Activated naive CD8-positive, alpha-beta T cell treated with anti-CD3 and anti-CD28 coated beads for 36 hours (primary cell): ENCODE results near the gene CST1. TPM values are rescaled to one million over a fixed set of nuclear protein-coding genes. Genes with fewer than 3 reads are reported as not detected.
"Not testable (repeated sequence)": the region's sequence is repeated elsewhere in the genome, so short reads cannot be mapped to it uniquely, and the experiment has no call there.

Experiments used
- DNase-seq: peaks from one replicate; pipeline ENCODE4 v3.0.0; 2021
- H3K27ac Mint-ChIP-seq: one replicate; pipeline ENCODE4 v1.8.0; 2022; ENCODE audit warnings: mild to moderate bottlenecking, moderate library complexity, mixed read lengths
- H3K27me3 Mint-ChIP-seq: one replicate; pipeline ENCODE4 v1.8.0; 2022; ENCODE audit warnings: mild to moderate bottlenecking, mixed read lengths
- H3K36me3 Mint-ChIP-seq: one replicate; pipeline ENCODE4 v1.8.0; 2021; ENCODE audit warnings: mild to moderate bottlenecking, mixed read lengths
- H3K4me1 Mint-ChIP-seq: one replicate; pipeline ENCODE4 v1.8.0; 2021; ENCODE audit warnings: mixed read lengths
- H3K4me3 Mint-ChIP-seq: one replicate; pipeline ENCODE4 v1.8.0; 2022; ENCODE audit warnings: mild to moderate bottlenecking, moderate library complexity, mixed read lengths
- H3K9me3 Mint-ChIP-seq: one replicate; pipeline ENCODE4 v1.8.0; 2022; ENCODE audit warnings: mixed read lengths
- total RNA-seq, 2 experiments: library from RNA; stranded (reverse); gene quantifications; one replicate each; pipeline ENCODE4 v1.2.3, GENCODE V29; 2021

The CST1 gene, protein sequence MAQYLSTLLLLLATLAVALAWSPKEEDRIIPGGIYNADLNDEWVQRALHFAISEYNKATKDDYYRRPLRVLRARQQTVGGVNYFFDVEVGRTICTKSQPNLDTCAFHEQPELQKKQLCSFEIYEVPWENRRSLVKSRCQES
- not detected for total RNA-seq

DNA sequence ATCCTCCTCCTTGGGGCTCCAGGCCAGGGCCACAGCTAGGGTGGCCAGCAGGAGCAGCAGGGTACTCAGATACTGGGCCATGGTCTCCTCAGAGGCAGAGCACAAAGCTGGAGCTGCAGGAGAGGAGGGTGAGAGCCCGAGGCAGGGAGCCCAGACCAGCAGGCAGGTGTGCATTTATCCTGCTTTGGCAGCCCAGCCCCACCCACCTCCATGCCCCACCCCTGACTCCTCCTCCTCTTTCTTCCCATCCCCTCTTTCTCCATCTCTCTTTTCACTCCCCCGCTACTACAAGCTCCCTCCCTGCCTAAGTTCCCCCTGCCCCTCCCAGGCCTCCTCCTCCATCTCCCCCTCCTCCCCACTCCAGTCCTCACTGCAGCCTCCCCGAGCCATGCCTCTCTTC lies at the start of gene CST1:
Gene CST1, minus strand, starts transcription at position 150 of the 400 bp plus-strand sequence. Its CDS starts 69 bp downstream, at position 81.
- DNase-seq, H3K27me3 Mint-ChIP-seq, H3K27ac Mint-ChIP-seq, H3K4me1 Mint-ChIP-seq, H3K4me3 Mint-ChIP-seq, H3K36me3 Mint-ChIP-seq, H3K9me3 Mint-ChIP-seq: not testable (repeated sequence)

DNA sequence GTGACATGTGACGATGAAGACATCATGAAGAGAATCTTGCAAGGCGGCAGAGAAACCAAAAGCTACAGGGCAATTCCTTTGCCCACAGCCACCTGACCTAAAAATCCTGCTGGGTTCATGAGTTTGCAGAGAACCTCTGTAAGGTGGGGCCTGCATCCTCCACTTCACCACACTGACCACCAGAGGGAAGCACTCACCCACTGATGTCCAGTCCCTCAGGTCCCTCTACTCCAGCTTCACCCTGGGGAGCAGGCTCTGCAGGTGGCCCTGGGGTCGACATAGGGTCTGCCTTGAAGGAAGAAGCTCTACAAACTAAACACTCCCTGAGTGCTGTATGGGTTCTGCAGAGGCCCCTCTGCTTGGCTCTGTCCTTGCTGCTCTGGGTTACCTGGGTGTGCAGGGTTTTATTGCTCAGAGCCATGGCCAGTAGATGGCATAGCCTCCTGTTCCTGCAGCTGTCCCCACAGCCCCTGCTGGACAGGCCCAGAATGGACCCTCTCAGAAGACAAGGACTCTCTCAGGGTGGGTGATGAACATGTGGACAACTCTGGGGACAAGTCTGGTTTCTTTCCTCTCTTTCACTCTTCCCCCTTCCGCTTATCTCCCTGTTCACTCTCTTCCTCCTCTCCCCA lies 48.6 kb upstream of the CST1 start:
- not testable (repeated sequence) for H3K36me3 Mint-ChIP-seq, H3K27ac Mint-ChIP-seq

DNA sequence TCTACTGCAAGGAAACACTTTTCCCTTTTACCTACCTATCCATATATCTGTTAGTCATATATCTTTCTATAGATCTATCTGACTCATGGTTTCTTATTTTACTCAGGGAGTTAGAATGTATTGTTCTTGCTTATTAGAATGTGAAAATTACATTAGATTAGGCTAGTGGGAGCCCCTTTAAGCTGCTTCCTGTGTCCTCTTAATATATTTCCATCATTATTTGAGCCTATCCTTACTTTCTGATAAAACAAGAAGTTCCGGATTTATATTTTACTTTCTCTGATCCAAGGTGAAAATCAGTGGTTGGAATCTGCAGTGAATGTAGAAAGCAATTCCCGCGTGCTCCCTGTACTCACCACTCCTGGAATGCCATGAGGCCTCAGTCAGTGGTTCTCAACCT lies 44.8 kb upstream of the CST1 start:
- no peaks in the 10 kb centered on the region for H3K4me1 Mint-ChIP-seq
- H3K9me3 Mint-ChIP-seq: no peaks in the 10 kb centered on the region
- no peaks in the 10 kb centered on the region for H3K36me3 Mint-ChIP-seq
- no peak overlapping the region for H3K4me3 Mint-ChIP-seq
- no peak overlapping the region for H3K27ac Mint-ChIP-seq
- no peaks in the 10 kb centered on the region for H3K27me3 Mint-ChIP-seq
- no peak for DNase-seq

More for the DNA sequence above, 48.6 kb upstream of the CST1 start:
- peak; percentile 28 for DNase-seq
- H3K4me3 Mint-ChIP-seq, H3K4me1 Mint-ChIP-seq, H3K9me3 Mint-ChIP-seq, H3K27me3 Mint-ChIP-seq: not testable (repeated sequence)

DNA sequence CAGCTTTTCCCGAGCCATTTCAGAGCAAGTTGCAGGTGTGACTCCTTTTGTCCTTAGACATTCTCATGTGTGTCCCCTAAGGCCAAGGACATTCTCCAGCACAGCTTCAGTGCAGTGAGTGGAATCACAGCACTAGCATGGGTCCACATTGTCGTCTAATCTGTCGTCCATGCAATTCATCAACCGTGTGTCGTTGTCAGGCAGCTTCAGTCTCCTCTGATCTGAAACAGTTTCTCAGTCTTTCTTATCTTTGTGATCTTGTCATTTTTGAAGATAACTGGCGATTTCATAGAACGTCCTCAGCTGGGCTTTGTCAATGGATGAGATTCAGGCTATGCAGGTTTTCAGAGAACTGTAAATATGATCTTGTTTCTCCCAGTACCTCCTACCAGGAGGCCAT lies 44.1 kb upstream of the CST1 start:
- peaks cover under 1% of the 10 kb centered on the region for H3K27me3 Mint-ChIP-seq
- H3K4me3 Mint-ChIP-seq: no peak overlapping the region
- no peak for DNase-seq
- H3K9me3 Mint-ChIP-seq: no peaks in the 10 kb centered on the region
- no peaks in the 10 kb centered on the region for H3K36me3 Mint-ChIP-seq
- no peaks in the 10 kb centered on the region for H3K4me1 Mint-ChIP-seq
- H3K27ac Mint-ChIP-seq: no peak overlapping the region

DNA sequence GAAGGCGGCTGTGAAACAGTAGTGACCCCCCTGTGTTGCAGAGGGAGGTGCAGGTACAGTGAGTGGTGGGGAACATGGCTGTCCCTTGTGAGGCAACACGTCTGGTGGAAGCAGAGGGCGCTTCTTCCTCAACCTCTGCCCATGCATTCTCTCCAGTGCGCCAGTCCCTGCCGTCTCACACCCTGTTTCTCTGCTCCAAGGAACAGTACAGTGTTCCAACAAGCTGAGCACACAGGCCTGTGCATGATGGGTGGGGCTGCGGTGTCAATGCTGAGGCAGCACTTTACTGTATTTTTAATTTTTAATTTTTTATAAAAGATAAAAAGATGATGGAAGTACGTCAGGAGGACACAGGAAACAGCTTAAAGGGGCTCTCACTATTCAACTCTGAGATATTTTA lies 43.3 kb upstream of the CST1 start:
- Mint-ChIP-seq H3K27me3 (peaks cover 4% of the 10 kb centered on the region), H3K9me3 (no peaks in the 10 kb centered on the region), H3K4me3 (no peak overlapping the region), H3K4me1 (no peaks in the 10 kb centered on the region), H3K36me3 (peaks cover 1% of the 10 kb centered on the region), H3K27ac (no peak overlapping the region)
- no peak for DNase-seq

- H3K27me3 Mint-ChIP-seq: peaks cover 4% of the 10 kb centered on the region
- H3K27ac Mint-ChIP-seq: no peak overlapping the region
- no peak overlapping the region for H3K4me3 Mint-ChIP-seq
- H3K4me1 Mint-ChIP-seq: no peaks in the 10 kb centered on the region
- H3K9me3 Mint-ChIP-seq: no peaks in the 10 kb centered on the region
- no peak for DNase-seq
- no peaks in the 10 kb centered on the region for H3K36me3 Mint-ChIP-seq
Observed at GRCh38 chr20:23783447-23783846, 32.7 kb upstream of the CST1 start.

GRCh38 chr20:23782366-23782983 lies 31.7 kb upstream of the CST1 start:
- H3K27ac Mint-ChIP-seq: no peak overlapping the region
- H3K4me1 Mint-ChIP-seq: no peaks in the 10 kb centered on the region
- DNase-seq: peak; percentile 21
- H3K4me3 Mint-ChIP-seq: no peak overlapping the region
- no peaks in the 10 kb centered on the region for H3K9me3 Mint-ChIP-seq
- H3K36me3 Mint-ChIP-seq: no peaks in the 10 kb centered on the region
- H3K27me3 Mint-ChIP-seq: peaks cover 3% of the 10 kb centered on the region

DNA sequence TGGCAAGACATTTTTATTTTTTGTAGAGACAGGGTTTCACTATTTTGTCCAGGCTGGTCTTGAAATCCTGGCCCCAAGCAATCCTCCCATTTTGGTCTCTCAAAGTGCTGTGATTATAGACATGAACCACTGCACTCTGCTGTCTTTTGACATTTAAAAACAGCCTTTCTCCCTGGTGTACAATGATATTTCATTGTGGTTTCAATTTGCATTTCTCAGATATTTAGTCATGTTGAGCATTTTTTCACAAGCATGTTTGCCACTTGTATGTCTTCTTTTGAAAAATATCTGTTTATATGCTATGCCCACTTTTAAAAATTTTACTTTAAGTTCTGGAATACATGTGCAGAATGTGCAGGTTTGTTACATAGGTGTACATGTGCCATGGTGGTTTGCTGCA lies 27.9 kb upstream of the CST1 start:
- not testable (repeated sequence) for H3K27me3 Mint-ChIP-seq, DNase-seq, H3K27ac Mint-ChIP-seq, H3K9me3 Mint-ChIP-seq, H3K4me3 Mint-ChIP-seq, H3K36me3 Mint-ChIP-seq, H3K4me1 Mint-ChIP-seq

DNA sequence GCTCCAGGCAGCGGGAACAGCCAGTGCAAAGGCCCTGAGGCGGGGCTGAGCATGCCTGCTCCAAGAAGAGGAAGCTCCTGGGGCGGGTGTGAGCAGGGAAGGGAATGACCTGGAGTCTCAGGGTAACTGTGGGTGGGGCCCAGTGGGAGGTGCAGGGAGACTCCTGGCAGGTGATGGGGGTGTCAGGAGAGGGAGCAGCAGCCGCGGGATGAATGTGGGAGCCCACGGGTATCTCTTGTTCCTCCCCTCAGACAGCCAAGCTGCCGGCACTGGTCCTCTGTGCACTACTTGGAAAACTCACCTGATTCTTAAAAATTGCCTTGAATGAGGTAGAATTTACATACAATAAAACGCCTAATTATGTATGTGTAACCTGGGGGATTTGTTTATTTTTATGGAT lies 26.6 kb upstream of the CST1 start:
- not testable (repeated sequence) for DNase-seq, H3K4me3 Mint-ChIP-seq, H3K27ac Mint-ChIP-seq, H3K4me1 Mint-ChIP-seq, H3K27me3 Mint-ChIP-seq, H3K9me3 Mint-ChIP-seq, H3K36me3 Mint-ChIP-seq

GRCh38 chr20:23776067-23776771 lies 25.5 kb upstream of the CST1 start:
- Mint-ChIP-seq H3K9me3 (no peaks in the 10 kb centered on the region), H3K4me3 (no peak overlapping the region), H3K27ac (no peak overlapping the region), H3K36me3 (no peaks in the 10 kb centered on the region), H3K27me3 (peaks cover 4% of the 10 kb centered on the region), H3K4me1 (no peaks in the 10 kb centered on the region)
- DNase-seq: no peak

GRCh38 chr20:23774081-23774480 lies 23.3 kb upstream of the CST1 start:
- no peaks in the 10 kb centered on the region for H3K36me3 Mint-ChIP-seq
- H3K9me3 Mint-ChIP-seq: no peaks in the 10 kb centered on the region
- peaks cover 4% of the 10 kb centered on the region for H3K27me3 Mint-ChIP-seq
- H3K4me3 Mint-ChIP-seq: no peak overlapping the region
- H3K4me1 Mint-ChIP-seq: no peaks in the 10 kb centered on the region
- H3K27ac Mint-ChIP-seq: no peak overlapping the region
- no peak for DNase-seq

DNA sequence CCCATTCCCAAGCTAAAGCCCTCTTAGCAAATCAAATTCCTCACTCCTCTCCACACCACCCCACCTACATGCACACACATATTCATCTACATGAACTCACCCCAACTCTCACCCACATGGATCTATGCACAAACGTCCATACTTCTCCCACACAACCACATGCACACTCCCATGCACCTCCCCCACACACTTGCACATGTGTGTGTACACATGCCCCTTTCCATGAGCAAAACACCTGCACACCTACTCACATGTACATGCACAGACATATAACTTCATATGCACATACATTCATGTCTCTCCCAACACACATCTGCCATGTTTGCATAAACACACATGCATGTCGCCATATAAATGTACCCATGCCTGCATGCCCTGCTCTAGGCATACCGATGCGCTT lies 22.8 kb upstream of the CST1 start:
- Mint-ChIP-seq H3K27me3 (peaks cover 4% of the 10 kb centered on the region), H3K9me3 (no peaks in the 10 kb centered on the region), H3K36me3 (no peaks in the 10 kb centered on the region), H3K4me1 (no peaks in the 10 kb centered on the region), H3K4me3 (no peak overlapping the region), H3K27ac (no peak overlapping the region)
- DNase-seq: no peak

GRCh38 chr20:23773127-23773526 lies 22.4 kb upstream of the CST1 start:
- no peak for DNase-seq
- Mint-ChIP-seq H3K9me3 (no peaks in the 10 kb centered on the region), H3K4me3 (no peak overlapping the region), H3K27ac (no peak overlapping the region), H3K27me3 (peaks cover 4% of the 10 kb centered on the region), H3K36me3 (no peaks in the 10 kb centered on the region), H3K4me1 (no peaks in the 10 kb centered on the region)

DNA sequence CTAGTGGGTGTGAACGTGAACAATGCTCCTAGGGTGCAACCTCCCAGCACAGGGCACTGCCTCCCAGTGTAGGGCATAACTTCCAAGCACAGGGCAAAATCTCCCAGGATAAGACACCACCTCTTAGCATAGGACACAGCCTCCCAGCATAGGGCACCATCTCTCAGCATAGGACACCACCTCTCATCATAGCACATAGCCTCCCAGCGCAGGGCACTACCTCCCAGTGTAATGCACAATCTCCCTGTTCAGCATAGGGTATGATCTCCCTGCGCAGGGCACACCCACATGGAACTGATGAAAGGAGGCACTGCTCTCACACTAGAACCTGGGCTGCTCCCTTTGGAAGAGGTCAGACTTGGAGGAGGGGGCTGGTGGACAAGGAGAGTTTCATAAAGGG lies 21.3 kb upstream of the CST1 start:
- no peaks in the 10 kb centered on the region for H3K9me3 Mint-ChIP-seq
- H3K4me3 Mint-ChIP-seq: no peak overlapping the region
- peaks cover 2% of the 10 kb centered on the region for H3K27me3 Mint-ChIP-seq
- H3K36me3 Mint-ChIP-seq: no peaks in the 10 kb centered on the region
- H3K27ac Mint-ChIP-seq: no peak overlapping the region
- no peak for DNase-seq
- no peaks in the 10 kb centered on the region for H3K4me1 Mint-ChIP-seq

- no peak overlapping the region for H3K4me3 Mint-ChIP-seq
- H3K9me3 Mint-ChIP-seq: no peaks in the 10 kb centered on the region
- H3K4me1 Mint-ChIP-seq: no peaks in the 10 kb centered on the region
- no peak for DNase-seq
- no peaks in the 10 kb centered on the region for H3K36me3 Mint-ChIP-seq
- peaks cover 5% of the 10 kb centered on the region for H3K27me3 Mint-ChIP-seq
- H3K27ac Mint-ChIP-seq: no peak overlapping the region
Observed at GRCh38 chr20:23770384-23770783, 19.6 kb upstream of the CST1 start.

- not testable (repeated sequence) for H3K4me1 Mint-ChIP-seq, H3K27ac Mint-ChIP-seq, H3K27me3 Mint-ChIP-seq, H3K36me3 Mint-ChIP-seq, H3K9me3 Mint-ChIP-seq, DNase-seq, H3K4me3 Mint-ChIP-seq
Observed at GRCh38 chr20:23768520-23768919, 17.8 kb upstream of the CST1 start.
